NCI-H82 (cell line): Measurements from ENCODE around the gene SGMS1.
"Not testable (repeated sequence)": the region's sequence is repeated elsewhere in the genome, so short reads cannot be mapped to it uniquely, and the experiment has no call there.

Experiments used
- DNase-seq: peaks from one replicate; lab custom pipeline; 2025; lab: John Stamatoyannopoulos, UW

The SGMS1 gene

DNA sequence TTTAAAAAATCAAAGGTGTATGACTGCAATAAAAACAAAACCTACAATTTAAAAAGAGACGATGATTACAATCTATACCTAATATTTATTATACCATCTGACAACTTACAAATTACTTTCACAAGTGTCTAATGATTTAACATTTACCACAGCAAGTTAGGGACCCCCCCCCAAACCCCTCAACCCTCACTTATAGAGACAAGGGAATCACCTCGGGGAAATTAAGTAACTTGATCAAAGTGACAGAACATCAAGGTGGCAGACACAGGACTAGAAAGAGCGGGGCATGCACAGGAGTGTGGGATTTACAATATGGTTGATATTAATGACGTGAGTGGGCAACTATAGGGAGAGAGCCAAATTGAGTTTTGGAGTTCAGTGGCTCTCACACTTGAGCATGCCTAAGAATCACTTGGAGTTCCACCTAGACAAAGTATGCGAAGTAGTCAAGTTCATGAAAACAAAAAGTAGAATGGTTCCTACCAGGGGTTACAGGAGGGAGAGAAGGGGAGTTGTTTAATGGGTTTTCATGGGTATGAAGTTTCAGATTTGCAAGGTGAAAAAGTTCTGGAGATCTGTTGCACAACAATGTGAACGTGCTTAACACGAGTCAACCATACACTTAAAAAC is 43.4 kb downstream of the SGMS1 start:
- DNase-seq: no peak

DNA sequence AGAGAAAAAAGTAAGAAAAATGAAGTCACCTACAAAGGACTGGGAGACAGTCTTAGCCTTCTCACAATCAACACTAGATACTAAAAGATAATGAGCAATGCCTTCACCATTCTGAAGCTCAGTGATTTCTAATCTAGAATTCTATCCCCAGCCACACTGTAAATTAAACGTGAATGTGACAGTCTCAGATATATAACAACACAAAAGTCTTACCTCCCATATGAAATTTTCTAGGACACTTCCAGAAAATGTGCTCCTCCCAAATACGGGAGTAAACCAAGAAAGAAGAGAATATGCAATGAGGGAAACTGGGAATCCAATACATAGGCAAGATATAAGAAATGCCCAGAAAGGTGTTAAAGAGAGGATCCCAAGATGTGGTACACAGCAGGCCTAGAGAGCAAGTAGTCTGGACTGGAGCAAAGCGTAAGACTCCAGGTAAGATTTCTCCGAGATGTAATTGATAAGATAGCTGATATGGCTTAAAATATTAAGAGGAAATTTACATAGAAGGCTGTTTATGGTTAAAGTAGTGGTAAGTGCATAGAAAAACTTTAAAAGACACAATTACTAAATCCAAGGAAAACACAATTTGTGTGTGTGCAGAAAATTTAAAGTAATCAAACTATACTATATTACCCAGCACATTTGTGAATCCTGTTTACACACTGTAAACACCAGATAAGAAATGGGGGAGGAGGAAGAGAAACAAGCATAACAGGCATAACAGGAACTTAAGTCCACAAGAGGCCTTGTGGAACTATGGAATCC is 44.1 kb downstream of the SGMS1 start:
- no peak for DNase-seq

DNA sequence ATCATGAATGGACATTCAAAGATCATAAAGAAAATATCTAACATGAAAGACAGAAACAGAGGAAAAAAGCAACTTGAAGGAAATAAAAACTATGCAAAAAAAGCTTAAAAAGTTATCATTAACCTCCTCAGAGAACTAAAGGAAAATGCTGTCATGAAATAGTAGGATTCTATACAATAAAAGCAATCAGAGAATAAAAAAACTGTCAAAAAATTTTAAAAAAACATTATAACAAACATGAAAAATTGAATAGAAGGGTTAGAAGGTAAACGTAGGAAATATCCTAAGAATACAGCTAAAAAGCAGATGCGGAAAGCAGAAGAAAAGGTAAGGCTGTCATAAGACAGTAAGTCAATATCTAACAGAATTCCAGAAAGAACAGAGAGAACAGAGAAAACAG is 44.8 kb downstream of the SGMS1 start:
- DNase-seq: no peak

DNA sequence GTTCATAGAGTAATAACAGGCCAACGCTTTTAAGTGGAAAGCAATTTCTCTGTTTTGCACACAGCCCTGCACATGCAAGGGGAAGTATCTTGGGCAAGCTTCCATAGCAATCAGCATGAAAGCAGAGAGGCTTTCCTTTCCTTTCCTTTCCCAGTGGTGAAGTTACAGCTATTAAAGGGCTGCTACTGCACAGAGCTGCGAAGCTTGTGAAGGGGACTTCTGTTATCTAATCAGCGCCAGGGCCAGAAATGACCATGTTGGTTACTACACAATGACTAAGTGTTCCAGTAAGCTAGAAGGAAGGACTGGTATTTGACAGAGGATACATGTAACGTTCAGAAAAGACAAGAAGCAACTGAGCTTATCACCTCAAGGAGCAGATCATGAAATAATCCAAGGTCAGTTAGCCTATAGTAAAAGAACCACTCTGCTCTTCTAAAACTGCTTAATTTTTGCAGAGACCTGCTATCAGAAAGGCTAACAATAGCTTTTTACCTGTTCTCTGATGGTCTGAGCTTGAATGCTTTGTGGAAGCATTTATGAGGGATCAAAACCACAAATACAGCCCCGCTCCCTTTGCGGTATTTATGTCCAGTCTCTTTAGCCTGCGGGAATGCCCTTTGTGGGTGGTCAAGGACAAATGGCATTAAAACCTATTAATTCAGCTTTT is 45.9 kb downstream of the SGMS1 start:
- DNase-seq: peak; percentile 33

DNA sequence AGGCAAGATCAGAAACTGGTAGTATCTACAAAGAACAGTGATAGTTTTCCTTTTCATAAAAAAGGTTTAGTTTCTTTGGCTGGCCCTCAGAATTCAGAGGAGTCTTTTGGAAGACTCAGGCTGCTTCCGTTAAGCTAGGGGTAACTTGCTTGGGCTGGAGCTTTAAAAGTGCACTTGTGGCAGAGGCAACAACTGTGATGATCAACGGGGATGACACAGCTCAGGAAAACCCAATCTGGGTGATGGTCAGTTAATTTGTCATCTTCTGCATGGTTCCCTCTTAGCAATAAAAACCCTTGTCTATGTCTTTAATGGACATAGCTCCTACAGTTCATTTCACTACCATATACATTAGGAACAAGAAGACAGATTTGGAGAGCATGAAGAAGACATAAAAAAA is 46.7 kb downstream of the SGMS1 start:
- no peak for DNase-seq

DNA sequence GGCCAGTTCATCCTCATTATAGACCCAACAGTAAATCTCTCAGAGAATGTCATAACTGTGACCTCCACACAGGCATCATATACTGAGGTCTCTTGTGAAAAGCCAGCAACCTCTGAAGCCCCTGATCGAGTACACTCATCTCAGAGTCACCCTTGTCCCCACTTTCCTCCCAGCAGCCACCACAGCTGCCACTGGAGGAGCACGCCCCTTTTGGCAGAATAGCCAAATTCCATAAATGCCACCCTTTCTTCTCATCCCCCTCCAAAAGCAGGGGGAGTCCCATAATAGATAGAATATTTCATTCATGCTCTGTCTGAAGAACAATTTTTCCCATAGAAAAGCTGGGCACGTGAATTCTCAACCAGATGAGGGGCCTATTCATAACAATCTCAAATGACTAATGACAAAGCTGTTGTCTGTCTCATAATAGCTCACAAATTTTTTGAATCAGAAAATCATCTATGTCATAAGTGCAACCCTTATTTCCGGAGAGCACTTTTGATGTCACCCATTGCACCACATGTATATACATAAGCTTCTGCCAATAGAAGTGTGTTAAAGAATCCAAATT is 47.4 kb downstream of the SGMS1 start:
- no peak for DNase-seq

DNA sequence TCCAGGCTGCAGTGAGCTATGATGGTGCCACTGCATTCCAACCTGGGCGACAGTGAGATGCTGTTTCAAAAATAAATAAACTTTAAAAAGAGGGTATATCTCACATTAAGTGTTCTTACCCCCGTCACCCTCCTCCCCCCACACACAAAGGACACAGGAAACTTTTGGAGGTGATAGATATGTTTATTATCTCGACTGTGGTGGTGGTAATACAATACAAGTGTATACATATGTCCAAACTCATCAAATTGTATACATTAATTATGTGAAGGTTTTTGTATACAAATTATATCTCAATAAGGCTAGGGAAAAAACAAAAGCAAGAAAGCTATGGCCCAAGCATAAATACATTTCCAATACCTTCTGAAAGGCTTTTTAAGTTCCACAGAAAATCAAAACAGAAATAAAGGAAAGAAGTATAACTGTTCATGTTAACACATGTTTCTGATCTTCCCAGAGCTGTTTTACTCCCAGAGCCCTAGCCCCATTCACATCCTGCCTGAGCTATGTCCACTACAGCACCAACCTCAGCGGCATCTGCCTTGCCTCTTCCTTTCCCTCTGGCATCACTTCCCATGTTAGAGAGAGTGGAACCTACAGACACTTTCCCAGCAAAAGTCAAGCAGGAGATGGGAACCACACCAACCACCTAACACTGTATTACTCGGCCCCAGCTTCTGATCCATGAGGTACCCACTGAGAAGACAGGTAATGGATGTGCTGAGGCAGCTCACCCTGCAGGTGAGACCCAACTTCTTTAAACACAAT is 48.1 kb downstream of the SGMS1 start:
- no peak for DNase-seq

DNA sequence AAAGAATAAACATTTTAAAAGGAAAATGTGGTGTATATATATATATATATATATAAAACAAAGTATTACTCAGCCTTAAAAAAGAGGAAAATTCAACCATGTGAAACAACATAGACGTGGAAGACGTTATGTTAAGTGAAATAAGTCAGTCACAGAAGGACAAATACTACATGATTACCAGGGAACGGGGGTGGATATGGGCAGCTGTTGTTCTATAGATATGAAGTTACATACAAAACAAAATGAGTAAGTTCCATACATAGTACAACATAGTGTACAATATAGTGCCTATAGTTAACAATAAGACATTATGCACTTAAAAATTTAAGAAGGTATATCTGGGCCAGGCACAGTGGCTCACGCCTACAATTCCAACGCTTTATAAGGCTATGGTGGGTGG is 48.8 kb downstream of the SGMS1 start:
- DNase-seq: no peak

DNA sequence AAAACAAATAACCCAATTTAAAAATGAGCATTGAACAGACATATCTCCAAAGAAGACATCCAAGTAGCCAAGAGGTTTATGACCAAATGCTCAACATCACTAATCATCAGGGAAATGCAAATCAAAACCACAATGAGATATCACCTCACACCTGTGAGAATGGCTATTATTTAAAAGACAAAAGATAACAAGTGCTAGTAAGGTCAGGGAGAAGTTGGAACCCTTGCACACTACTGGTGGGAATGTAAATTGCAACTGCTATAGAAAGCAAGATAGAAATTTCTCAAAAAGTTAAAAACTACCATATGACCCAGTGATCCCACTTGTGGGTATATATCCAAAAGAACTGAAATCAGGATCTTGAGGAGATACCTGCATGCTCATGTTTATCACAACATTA is 49.5 kb downstream of the SGMS1 start:
- no peak for DNase-seq

DNA sequence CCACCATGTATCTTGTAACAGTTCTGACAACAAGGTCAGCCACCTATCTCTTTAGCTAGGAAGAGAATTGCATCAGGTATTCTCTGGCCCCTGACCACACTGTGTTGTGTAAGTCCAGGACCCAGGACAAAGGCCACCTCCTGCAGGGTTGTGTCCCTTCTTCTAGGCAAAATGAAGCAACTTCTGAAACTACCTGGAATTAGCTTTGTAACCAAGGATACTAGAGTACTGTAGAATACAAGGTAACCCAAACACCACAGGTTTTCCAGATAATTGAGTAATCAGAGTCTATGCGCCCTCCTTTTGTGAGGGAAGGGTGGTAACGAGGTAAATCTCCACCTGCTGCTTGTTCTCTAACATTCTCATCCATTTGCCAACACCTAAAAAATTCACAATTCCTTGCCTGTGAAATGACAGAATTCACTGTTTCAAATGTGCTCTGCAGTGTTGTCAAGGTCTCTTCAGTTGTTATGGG is 51.7 kb downstream of the SGMS1 start:
- no peak for DNase-seq

DNA sequence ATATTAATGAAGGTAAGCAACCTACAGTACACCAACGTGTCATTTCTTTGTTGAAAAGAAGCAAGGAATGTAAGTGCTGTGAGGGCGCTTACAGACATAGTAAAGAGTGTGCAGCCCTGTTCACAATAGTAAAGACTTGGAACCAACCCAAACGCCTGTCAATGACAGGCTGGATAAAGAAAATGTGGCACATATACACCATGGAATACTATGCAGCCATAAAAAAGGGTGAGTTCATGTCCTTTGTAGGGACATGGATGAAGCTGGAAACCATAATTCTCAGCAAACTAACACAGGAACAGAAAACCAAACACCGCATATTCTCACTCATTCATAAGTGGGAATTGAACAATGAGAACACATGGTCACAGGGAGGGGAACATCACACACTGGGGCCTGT is 55.0 kb downstream of the SGMS1 start:
- DNase-seq: not testable (repeated sequence)

DNA sequence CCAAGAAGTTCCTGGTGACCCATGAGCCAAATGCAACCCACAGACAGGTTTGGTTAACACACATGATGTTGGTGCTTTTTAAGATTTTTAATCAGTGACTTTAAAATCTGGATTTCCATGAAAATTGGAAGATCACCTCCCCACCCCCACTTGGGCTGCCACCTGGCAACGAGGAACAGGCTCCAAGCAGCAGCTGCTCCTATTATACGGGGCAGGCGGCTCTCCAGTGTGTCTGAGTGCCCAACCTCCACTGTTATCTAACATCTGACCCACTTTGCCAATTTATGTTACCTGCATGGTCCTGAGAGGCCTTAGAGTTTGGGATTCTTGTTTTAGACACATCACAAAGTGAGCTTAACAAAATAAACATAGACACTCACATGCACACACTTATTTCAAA is 56.4 kb downstream of the SGMS1 start:
- peak; percentile 11 for DNase-seq

DNA sequence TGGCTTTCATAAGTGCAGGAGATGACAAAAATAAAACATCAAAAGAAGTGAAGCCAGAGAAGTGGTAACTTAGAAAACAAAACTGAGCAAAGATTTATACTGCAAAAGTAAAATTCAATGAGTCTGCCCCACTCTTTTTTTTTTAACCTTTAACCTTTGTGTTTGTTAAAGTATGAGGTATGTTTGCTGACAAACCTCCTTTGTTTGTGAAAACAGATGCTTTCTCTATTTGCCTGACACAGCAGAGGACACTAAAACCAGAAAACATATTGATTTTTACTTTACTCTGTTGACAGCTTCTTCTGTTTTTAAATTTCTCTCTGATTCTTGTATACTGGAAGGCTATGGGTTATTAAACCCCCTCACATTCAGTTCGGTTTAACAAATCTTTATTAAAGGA is 57.6 kb downstream of the SGMS1 start:
- no peak for DNase-seq

DNA sequence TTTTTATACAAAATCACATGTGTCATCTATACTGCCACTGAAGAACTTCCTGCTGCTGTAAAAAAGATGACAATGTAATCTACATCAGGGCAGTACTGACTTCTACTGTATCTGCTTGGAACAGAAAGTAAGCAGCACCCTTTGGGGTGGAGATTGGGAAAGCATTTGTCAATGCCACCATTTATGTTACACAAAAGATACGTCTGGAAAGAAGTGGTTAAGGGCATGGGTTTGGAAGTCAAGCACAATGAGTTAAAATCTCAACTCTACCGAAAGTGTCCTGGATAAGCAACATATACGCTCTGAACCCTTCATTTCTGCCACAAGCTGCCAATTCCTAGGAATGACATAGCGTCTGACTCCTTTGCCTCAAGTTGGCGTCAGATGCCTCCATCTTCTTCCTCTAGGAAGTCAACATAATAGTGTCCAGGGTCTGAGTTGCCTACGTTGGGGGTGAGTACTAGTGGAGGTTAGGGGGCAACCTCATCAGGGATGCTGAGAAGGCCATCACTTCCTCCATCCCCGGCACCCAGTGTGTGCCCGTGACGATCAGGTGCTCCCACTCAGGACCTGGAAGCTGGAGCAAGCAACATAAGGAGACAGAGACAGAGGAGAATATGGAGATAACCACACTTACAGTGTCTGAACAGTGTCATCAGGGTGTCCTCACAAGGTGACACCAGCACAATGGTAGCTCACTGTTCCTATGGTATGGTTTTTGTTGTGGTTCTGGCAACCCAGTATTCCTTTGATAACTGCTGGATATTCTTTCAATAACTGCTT is 58.3 kb downstream of the SGMS1 start:
- no peak for DNase-seq

DNA sequence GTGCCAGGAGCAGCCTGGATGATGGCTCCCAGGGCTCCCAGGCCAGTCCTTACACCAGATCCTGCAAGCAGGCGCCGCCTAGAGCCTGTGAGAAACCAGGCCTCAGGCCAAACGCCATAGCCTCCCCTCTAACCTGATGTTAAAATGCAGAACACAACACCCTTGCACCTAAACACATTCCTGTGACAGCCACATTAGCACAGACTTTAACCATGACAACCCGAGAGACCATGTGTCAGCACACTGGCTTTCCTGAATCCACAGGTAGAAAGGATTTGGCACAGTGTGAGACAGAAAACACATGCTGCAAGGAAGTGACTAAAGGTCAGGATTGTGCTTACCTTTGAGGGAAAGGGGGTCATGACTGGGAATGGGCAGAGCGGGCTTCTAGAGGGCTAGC is 59.9 kb downstream of the SGMS1 start:
- DNase-seq: no peak

DNA sequence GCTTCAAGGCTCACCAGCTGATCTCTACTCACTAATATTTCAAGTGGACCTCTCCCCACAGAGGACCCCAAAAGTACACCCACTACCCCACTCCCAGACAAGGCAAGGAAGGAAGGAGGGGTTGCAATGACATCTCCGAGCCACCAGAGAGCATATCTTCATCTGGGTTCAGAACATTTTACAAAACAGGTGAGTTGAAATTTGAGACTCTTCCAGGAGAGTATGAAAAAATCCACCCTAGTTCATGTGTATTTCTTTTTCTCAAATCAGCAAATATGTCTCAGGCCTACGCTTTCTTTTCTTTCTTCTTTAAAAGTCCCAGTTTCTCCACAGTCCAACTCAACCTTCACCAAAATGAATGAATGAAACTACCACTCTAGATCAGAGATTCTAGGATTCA is 61.9 kb downstream of the SGMS1 start:
- no peak for DNase-seq

DNA sequence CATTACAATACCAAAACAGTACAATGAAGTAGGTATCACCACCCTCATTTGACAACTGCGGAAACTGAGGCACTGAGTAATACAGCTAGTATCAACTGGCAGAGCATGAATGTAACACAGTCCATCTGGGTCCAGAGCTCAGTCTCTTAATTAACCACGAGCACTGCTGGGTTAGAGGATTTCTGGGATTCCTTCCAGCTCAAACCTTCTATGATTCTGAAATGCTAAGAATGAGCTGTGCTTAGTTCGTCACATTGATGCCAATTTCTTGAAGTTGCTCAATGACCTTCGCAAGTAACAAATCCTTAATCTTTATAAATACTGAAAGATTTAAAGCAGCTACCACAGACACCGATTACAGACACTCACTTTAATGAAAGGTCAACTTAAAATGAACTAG is 62.5 kb downstream of the SGMS1 start:
- DNase-seq: peak; percentile 16

DNA sequence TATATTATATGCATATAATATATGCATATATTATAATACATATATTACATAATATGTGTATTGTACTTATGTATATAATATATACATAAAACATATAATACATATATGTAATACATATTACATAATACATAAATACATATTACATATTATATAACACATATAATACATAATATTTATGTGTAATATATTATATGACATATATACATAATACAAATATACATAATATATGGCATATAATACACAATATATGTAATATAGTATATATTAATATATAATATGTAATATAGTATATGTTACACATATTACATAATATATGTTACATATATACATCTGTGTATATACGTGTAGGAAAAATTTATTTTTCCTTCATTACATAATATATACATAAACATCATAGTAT is 63.4 kb downstream of the SGMS1 start:
- no peak for DNase-seq

DNA sequence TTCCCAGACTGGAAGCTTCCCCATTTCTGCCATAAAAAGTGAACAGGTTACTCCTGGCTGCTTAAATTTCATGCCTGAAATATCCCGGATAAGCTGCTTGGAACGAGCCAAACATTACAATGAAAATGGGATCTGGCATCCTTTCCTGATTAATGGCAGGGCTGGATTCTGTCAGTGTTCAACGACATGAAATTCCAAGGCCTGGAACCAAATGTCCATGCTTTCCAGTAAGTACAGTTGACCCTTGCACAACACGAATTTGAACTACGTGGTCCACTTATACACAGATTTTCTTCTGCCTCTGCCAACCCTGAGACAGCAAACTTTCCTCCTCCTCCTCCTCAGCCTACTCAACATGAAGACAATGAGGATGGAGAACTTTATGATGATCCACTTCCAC is 65.4 kb downstream of the SGMS1 start:
- peak; percentile 38 for DNase-seq

DNA sequence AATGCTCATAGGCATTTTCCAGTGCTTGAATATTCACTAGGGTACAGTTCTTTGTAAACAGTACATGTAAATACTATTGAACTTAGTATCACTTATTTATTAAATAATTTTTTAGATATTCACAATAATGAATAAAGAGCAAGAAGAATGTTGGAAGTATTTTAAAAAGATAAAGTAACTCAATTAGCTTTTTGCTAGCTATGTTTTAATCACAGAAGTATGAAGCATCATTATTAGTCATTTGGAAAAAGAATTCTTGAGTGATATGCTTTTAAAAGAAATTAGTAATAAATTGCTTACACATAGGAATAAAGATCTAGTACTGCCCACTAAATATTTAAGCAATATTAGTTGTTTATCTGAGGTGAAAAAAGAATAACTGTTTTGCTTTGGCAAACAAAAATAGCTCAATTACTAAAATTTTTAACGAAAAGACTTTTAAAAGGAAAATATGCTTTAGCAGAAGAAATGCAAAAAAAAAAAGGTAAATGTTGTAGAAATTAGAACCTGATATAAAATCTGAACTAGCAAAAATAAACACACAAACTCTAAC is 66.5 kb downstream of the SGMS1 start:
- DNase-seq: no peak
